Measurements from ENCODE around the gene BID.

Gene BID

GRCh38 chr22:17732251-17732854 lies 41.9 kb downstream of the BID start:
- DNase-seq = no peak

GRCh38 chr22:17729561-17729960 lies 44.7 kb downstream of the BID start:
- no peak for DNase-seq

GRCh38 chr22:17728786-17729185 lies 45.5 kb downstream of the BID start:
- no peak for DNase-seq

- DNase-seq = no peak
Measured at GRCh38 chr22:17726928-17727897, 47.1 kb downstream of the BID start.

GRCh38 chr22:17726006-17726927 lies 48.0 kb downstream of the BID start:
- no peak for DNase-seq

GRCh38 chr22:17725500-17725796 lies 48.8 kb downstream of the BID start:
- DNase-seq = no peak

- no peak for DNase-seq
Measured at GRCh38 chr22:17724678-17725499, 49.4 kb downstream of the BID start.

GRCh38 chr22:17724241-17724640 lies 50.0 kb downstream of the BID start:
- DNase-seq = no peak

- no peak for DNase-seq
Measured at GRCh38 chr22:17719911-17720310, 54.4 kb downstream of the BID start.

GRCh38 chr22:17717708-17718107 lies 56.6 kb downstream of the BID start:
- no peak for DNase-seq

- DNase-seq = no peak
Measured at GRCh38 chr22:17716529-17716928, 57.7 kb downstream of the BID start.

- no peak for DNase-seq
Measured at GRCh38 chr22:17712441-17712840, 61.8 kb downstream of the BID start.

GRCh38 chr22:17710023-17710422 lies 64.2 kb downstream of the BID start:
- no peak for DNase-seq

GRCh38 chr22:17707526-17707925 lies 66.7 kb downstream of the BID start:
- DNase-seq = no peak

- no peak for DNase-seq
Measured at GRCh38 chr22:17706947-17707346, 67.3 kb downstream of the BID start.

- peak; percentile 75 for DNase-seq
Measured at GRCh38 chr22:17705951-17706900, 68.0 kb downstream of the BID start.

- DNase-seq = no peak
Measured at GRCh38 chr22:17705546-17705945, 68.7 kb downstream of the BID start.

- DNase-seq = no peak
Measured at GRCh38 chr22:17703811-17704210, 70.5 kb downstream of the BID start.

GRCh38 chr22:17700778-17701177 lies 73.5 kb downstream of the BID start:
- no peak for DNase-seq

- DNase-seq = no peak
Measured at GRCh38 chr22:17699696-17700340, 74.5 kb downstream of the BID start.

GRCh38 chr22:17698948-17699347 lies 75.3 kb downstream of the BID start:
- DNase-seq = no peak
